Measurements from ENCODE around the gene PKD2.

PKD2 gene

DNA sequence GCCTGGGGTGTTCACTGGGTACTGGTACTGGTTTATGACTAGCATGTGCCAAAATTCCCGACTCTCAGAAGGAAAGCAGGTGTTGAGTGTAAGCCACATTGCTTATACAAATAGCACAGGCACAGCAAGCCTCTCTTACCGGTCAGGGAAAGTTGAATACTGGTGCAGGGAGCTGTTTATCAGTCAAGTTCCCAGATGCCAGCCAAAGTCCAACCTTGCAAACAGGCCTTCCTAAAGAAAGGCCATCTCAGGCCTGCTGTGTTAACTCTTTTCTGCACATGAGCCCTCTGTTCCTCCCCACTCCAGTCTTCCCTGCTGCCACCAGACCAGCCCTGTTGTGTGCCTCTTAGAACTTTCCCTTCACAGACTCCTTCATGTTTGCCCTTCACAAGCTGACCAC lies 34.2 kb downstream of the PKD2 start:
- Mint-ChIP-seq H3K27me3 (ENCODE audit: low read depth) (no peaks in the 10 kb centered on the region), H3K9me3 (no peaks in the 10 kb centered on the region), H3K4me1 (no peaks in the 10 kb centered on the region), H3K27ac (no peak overlapping the region), H3K36me3 (ENCODE audit: low read depth) (peaks cover 57% of the 10 kb centered on the region), H3K4me3 (no peak overlapping the region)
- no peak for TF ChIP-seq CTCF (IDR thresholded peaks at IDR 0.05; ENCODE audit: unreplicated experiment in 3 of 3)

- Mint-ChIP-seq H3K27me3 (ENCODE audit: low read depth) (no peaks in the 10 kb centered on the region), H3K27ac (no peak overlapping the region), H3K4me1 (no peaks in the 10 kb centered on the region), H3K9me3 (no peaks in the 10 kb centered on the region), H3K36me3 (ENCODE audit: low read depth) (peaks cover 53% of the 10 kb centered on the region), H3K4me3 (no peak overlapping the region)
- TF ChIP-seq CTCF (IDR thresholded peaks at IDR 0.05; ENCODE audit: unreplicated experiment in 3 of 3): no peak
Observed at GRCh38 chr4:88043001-88043400, 35.6 kb downstream of the PKD2 start.

DNA sequence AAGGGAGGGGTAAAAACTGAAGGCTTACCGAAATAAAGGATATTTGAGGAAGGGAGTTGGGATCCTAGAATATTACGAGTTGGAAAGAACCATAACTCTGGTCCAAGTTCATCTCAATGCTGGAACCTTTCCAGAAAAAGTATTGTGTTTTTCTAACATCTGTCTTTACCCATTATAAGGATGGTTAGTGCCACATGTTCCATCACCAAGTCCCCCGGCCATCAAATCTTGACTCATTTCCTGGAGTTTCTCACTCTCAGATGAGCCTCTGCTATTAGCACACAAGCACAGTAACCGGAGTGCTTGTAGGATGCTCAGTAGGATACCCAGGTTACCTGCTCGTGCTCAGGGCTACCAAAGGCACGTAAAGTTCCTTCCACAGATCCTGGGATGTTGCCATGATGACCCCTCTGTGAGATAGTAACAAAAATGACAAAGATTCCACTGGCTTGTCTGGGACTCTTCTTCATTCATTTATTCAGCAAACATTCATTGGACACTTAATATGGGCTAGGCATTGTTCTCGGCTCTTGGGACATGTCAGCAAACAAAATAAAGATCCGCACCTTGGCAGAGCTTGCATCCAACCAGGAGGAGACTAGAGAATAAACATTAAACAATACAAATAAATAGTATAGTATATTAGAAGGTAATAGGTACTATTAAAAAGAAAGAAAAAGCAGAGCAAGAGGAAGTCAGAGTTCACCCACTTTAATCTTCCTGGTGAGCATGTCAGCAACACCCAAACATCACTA lies 36.3 kb downstream of the PKD2 start:
- Mint-ChIP-seq H3K4me1 (no peaks in the 10 kb centered on the region), H3K36me3 (ENCODE audit: low read depth) (peaks cover 52% of the 10 kb centered on the region), H3K4me3 (no peak overlapping the region), H3K27ac (no peak overlapping the region), H3K9me3 (no peaks in the 10 kb centered on the region), H3K27me3 (ENCODE audit: low read depth) (no peaks in the 10 kb centered on the region)
- no peak for TF ChIP-seq CTCF (IDR thresholded peaks at IDR 0.05; ENCODE audit: unreplicated experiment in 3 of 3)

GRCh38 chr4:88045021-88045420 lies 37.6 kb downstream of the PKD2 start:
- Mint-ChIP-seq H3K27ac (no peak overlapping the region), H3K27me3 (ENCODE audit: low read depth) (no peaks in the 10 kb centered on the region), H3K4me3 (no peak overlapping the region), H3K36me3 (ENCODE audit: low read depth) (peaks cover 50% of the 10 kb centered on the region), H3K9me3 (no peaks in the 10 kb centered on the region), H3K4me1 (no peaks in the 10 kb centered on the region)
- TF ChIP-seq CTCF (IDR thresholded peaks at IDR 0.05; ENCODE audit: unreplicated experiment in 3 of 3): no peak

DNA sequence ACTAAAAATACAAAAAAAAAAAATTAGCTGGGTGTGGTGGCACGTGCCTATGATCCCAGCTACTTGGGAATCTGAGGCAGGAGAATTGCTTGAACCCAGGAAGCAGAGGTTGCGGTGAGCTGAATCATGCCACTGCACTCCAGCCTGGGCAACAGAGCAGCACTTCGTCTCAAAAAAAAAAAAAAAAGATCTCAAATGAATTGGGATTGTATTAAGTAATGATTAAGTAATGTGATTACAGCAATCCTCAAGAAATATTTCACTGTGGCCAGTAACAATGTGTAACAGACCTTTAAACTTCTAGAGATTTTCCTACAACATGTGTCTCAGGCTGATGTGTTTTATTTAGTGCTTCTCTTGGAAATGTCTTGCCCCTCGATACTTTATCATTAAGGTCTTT lies 46.8 kb downstream of the PKD2 start:
- TF ChIP-seq CTCF (IDR thresholded peaks at IDR 0.05; ENCODE audit: unreplicated experiment in 3 of 3): no peak
- no peaks in the 10 kb centered on the region for H3K27me3 Mint-ChIP-seq (ENCODE audit: low read depth)
- H3K4me1 Mint-ChIP-seq: no peaks in the 10 kb centered on the region
- H3K27ac Mint-ChIP-seq: no peak overlapping the region
- H3K36me3 Mint-ChIP-seq (ENCODE audit: low read depth): peaks cover 56% of the 10 kb centered on the region
- no peaks in the 10 kb centered on the region for H3K9me3 Mint-ChIP-seq
- H3K4me3 Mint-ChIP-seq: no peak overlapping the region

DNA sequence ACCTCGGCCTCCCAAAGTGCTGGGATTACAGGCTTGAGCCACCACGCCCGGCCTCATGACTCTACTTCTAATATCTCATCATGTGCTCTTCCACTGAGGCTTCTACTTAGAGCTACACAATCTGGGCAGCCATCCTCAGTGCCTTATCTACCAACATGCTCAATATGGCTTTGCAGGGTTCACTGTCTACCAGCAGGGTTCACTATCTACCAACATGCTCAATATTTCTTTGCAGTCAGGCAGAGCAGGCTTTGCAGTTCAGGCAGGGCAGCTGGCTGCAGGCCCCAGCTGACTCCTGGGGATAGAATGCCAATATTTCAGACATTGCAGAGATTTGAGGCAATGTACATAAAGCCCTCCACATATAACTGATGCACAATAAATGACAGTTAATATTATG lies 47.5 kb downstream of the PKD2 start:
- H3K4me1 Mint-ChIP-seq: no peaks in the 10 kb centered on the region
- H3K4me3 Mint-ChIP-seq: no peak overlapping the region
- H3K36me3 Mint-ChIP-seq (ENCODE audit: low read depth): peaks cover 60% of the 10 kb centered on the region
- TF ChIP-seq CTCF (IDR thresholded peaks at IDR 0.05; ENCODE audit: unreplicated experiment in 3 of 3): peak; percentile 12 to 42 (median 14)
- H3K9me3 Mint-ChIP-seq: no peaks in the 10 kb centered on the region
- no peak overlapping the region for H3K27ac Mint-ChIP-seq
- no peaks in the 10 kb centered on the region for H3K27me3 Mint-ChIP-seq (ENCODE audit: low read depth)
